OCI-LY7 (cell line): ENCODE data around the gene ASS1.

Experiments
- EZH2phosphoT487 ChIP-seq: fragments of 200-600 bp; sonication (generic); IDR thresholded peaks from 2 replicates; pipeline ENCODE4 v1.6.1; 2018; ENCODE audit warnings: low read depth, borderline replicate concordance, mild to moderate bottlenecking, mixed run types, antibody characterized with exemption, low read length, moderate library complexity, mixed read lengths
- TF ChIP-seq, protein P1 (sequence below): fragments of 200-600 bp; sonication (generic); conservative IDR thresholded peaks from 2 replicates; pipeline ENCODE4 v1.5.1; 2014; ENCODE audit warnings: mild to moderate bottlenecking, antibody characterized with exemption, low read length, moderate library complexity, mixed read lengths

DNA sequence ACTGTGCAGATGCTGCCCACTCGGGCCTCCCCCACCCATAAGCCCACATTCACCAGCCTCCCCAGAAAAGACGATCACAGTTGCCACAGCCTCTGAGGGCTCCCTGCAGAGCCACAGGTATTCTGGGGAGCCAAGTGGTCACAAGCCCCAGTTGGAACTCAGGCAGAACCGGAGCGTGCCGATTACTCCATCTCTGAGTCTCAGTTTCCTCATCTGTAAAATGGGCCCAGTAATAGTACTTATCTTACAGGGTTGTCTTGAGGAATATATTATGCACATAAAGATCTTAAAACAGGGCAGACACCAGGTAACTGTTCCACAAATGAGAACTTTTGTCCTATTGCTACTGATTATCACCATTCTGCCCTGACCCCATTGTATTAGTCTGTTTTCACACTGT is 77.0 kb downstream of the ASS1 start:
- TF ChIP-seq, protein P1, sequence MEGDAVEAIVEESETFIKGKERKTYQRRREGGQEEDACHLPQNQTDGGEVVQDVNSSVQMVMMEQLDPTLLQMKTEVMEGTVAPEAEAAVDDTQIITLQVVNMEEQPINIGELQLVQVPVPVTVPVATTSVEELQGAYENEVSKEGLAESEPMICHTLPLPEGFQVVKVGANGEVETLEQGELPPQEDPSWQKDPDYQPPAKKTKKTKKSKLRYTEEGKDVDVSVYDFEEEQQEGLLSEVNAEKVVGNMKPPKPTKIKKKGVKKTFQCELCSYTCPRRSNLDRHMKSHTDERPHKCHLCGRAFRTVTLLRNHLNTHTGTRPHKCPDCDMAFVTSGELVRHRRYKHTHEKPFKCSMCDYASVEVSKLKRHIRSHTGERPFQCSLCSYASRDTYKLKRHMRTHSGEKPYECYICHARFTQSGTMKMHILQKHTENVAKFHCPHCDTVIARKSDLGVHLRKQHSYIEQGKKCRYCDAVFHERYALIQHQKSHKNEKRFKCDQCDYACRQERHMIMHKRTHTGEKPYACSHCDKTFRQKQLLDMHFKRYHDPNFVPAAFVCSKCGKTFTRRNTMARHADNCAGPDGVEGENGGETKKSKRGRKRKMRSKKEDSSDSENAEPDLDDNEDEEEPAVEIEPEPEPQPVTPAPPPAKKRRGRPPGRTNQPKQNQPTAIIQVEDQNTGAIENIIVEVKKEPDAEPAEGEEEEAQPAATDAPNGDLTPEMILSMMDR = no peak
- no peak for TF ChIP-seq EZH2phosphoT487
